Measurements from ENCODE around the gene NLRC3. TPM values are rescaled to one million over a fixed set of nuclear protein-coding genes. Genes with fewer than 3 reads are reported as not detected.

The NLRC3 gene
- total RNA-seq, 1 experiment from 2014 or later = not detected

- Histone ChIP-seq H3K4me3 (ENCODE audit: low read length) (no peak overlapping the region), H3K27ac (ENCODE audit: low read length) (no peak overlapping the region), H3K9me3 (ENCODE audit: low read length) (no peaks in the 10 kb centered on the region), H3F3A (ENCODE audit: low read length, unreplicated experiment) (no peaks in the 10 kb centered on the region), H3K4me2 (ENCODE audit: low read length) (no peak overlapping the region), H3K27me3 (ENCODE audit: low read length) (no peaks in the 10 kb centered on the region), H3K9ac (ENCODE audit: low read length) (no peak overlapping the region), H2AFZ (ENCODE audit: low read length) (no peak overlapping the region), H4K20me1 (ENCODE audit: low read length) (no peaks in the 10 kb centered on the region), H3K4me1 (ENCODE audit: insufficient read depth, low read length) (peaks cover 13% of the 10 kb centered on the region), H3K9me2 (replicated peaks; ENCODE audit: low read length) (no peaks in the 10 kb centered on the region), H3K36me3 (ENCODE audit: low read depth, low read length) (no peaks in the 10 kb centered on the region), H3K79me2 (ENCODE audit: low read length) (peaks cover 30% of the 10 kb centered on the region)
- POLR2A ChIA-PET (ENCODE audit: unreplicated experiment) = no interaction called here
- no TSS peak for BruUV-seq (replicated peaks)
- CTCF ChIA-PET = no interaction called here
- ATAC-seq = no peak
- intact Hi-C loops (cut with micrococcal nuclease) = no loop called here
- no peak for TF ChIP-seq CTCF (conservative IDR thresholded peaks at IDR 0.05; ENCODE audit: low read depth, low read length)
- TF ChIP-seq EZH2 (IDR thresholded peaks at IDR 0.05; ENCODE audit: low read length, unreplicated experiment) = no peak
- TF ChIP-seq EZH2phosphoT487 (IDR thresholded peaks at IDR 0.05; ENCODE audit: borderline replicate concordance, low read length) = no peak
- DNase-seq = no peak
Measured at GRCh38 chr16:3608069-3608468, 30.9 kb upstream of the NLRC3 start.

GRCh38 chr16:3607634-3608033 is 30.4 kb upstream of the NLRC3 start:
- BruUV-seq (replicated peaks) = no TSS peak
- Histone ChIP-seq H3K9me2 (replicated peaks; ENCODE audit: low read length) (no peaks in the 10 kb centered on the region), H3F3A (ENCODE audit: low read length, unreplicated experiment) (no peaks in the 10 kb centered on the region), H3K9ac (ENCODE audit: low read length) (no peak overlapping the region), H3K79me2 (ENCODE audit: low read length) (peaks cover 25% of the 10 kb centered on the region), H3K36me3 (ENCODE audit: low read depth, low read length) (no peaks in the 10 kb centered on the region), H3K9me3 (ENCODE audit: low read length) (no peaks in the 10 kb centered on the region), H3K27me3 (ENCODE audit: low read length) (no peaks in the 10 kb centered on the region), H3K27ac (ENCODE audit: low read length) (no peak overlapping the region), H4K20me1 (ENCODE audit: low read length) (no peaks in the 10 kb centered on the region), H3K4me2 (ENCODE audit: low read length) (no peak overlapping the region), H2AFZ (ENCODE audit: low read length) (no peak overlapping the region), H3K4me3 (ENCODE audit: low read length) (no peak overlapping the region), H3K4me1 (ENCODE audit: insufficient read depth, low read length) (peaks cover 9% of the 10 kb centered on the region; the same call in 1 of the 2 replicates)
- intact Hi-C loops (cut with micrococcal nuclease) = no loop called here
- DNase-seq (no peak), ATAC-seq (no peak)
- TF ChIP-seq EZH2phosphoT487 (IDR thresholded peaks at IDR 0.05; ENCODE audit: borderline replicate concordance, low read length) = no peak
- TF ChIP-seq CTCF (conservative IDR thresholded peaks at IDR 0.05; ENCODE audit: low read depth, low read length) = no peak
- ChIA-PET POLR2A (ENCODE audit: unreplicated experiment) (no interaction called here), CTCF (no interaction called here)

- intact Hi-C loops (cut with micrococcal nuclease) = no loop called here
- POLR2A ChIA-PET (ENCODE audit: unreplicated experiment) = no interaction called here
- Histone ChIP-seq H3K4me3 (ENCODE audit: low read length) (no peak overlapping the region), H3K4me2 (ENCODE audit: low read length) (no peak overlapping the region), H2AFZ (ENCODE audit: low read length) (no peak overlapping the region), H3K27ac (ENCODE audit: low read length) (no peak overlapping the region), H3K4me1 (ENCODE audit: insufficient read depth, low read length) (peaks cover 8% of the 10 kb centered on the region; the same call in 1 of the 2 replicates), H3K9ac (ENCODE audit: low read length) (no peak overlapping the region), H3K9me3 (ENCODE audit: low read length) (no peaks in the 10 kb centered on the region), H3F3A (ENCODE audit: low read length, unreplicated experiment) (no peaks in the 10 kb centered on the region), H3K79me2 (ENCODE audit: low read length) (peaks cover 21% of the 10 kb centered on the region), H3K27me3 (ENCODE audit: low read length) (no peaks in the 10 kb centered on the region), H4K20me1 (ENCODE audit: low read length) (no peaks in the 10 kb centered on the region), H3K9me2 (replicated peaks; ENCODE audit: low read length) (no peaks in the 10 kb centered on the region), H3K36me3 (ENCODE audit: low read depth, low read length) (no peaks in the 10 kb centered on the region)
- CTCF ChIA-PET = no interaction called here
- TF ChIP-seq EZH2phosphoT487 (IDR thresholded peaks at IDR 0.05; ENCODE audit: borderline replicate concordance, low read length) = no peak
- no peak for TF ChIP-seq CTCF (conservative IDR thresholded peaks at IDR 0.05; ENCODE audit: low read depth, low read length)
- TF ChIP-seq EZH2 (IDR thresholded peaks at IDR 0.05; ENCODE audit: low read length, unreplicated experiment) = no peak
- BruUV-seq (replicated peaks) = no TSS peak
- DNase-seq (no peak), ATAC-seq (no peak)
Measured at GRCh38 chr16:3607161-3607560, 30.0 kb upstream of the NLRC3 start.

Data from PC-3 (cell line).